OCI-LY1 (cell line): Measurements from ENCODE around the gene CADM3.

Source experiments
- H2AFZ ChIP-seq: fragments of 200-600 bp; sonication (generic), shearing (Covaris generic); 2 replicates; pipeline ENCODE4 v1.6.0; 2014; ENCODE audit warnings: antibody characterized with exemption, mild to moderate bottlenecking, low read length
- H3F3A ChIP-seq: fragments of 200-600 bp; sonication (generic), shearing (Covaris generic); 2 replicates; pipeline ENCODE4 v1.6.0; 2014; ENCODE audit warnings: mild to moderate bottlenecking, antibody characterized with exemption, low read length, moderate library complexity; ENCODE audit not compliant: insufficient read depth
- H3K27ac ChIP-seq: fragments of 200-600 bp; sonication (generic); 2 replicates; pipeline ENCODE4 v1.5.1; 2014; ENCODE audit warnings: low read length, mixed run types, mild to moderate bottlenecking, low read depth; ENCODE audit not compliant: poor library complexity, severe bottlenecking
- H3K27me3 ChIP-seq: fragments of 200-600 bp; sonication (generic); 2 replicates; pipeline ENCODE4 v1.6.0; 2014; ENCODE audit warnings: antibody characterized with exemption, mild to moderate bottlenecking, low read length, moderate library complexity; ENCODE audit not compliant: insufficient read depth
- H3K36me3 ChIP-seq: fragments of 200-600 bp; sonication (generic); 2 replicates; pipeline ENCODE4 v1.6.1; 2014; ENCODE audit warnings: mild to moderate bottlenecking, antibody characterized with exemption, low read length, moderate library complexity, mixed read lengths; ENCODE audit not compliant: insufficient read depth
- H3K4me1 ChIP-seq: fragments of 200-600 bp; sonication (generic); 2 replicates; pipeline ENCODE4 v1.5.1; 2014; ENCODE audit warnings: mild to moderate bottlenecking, low read length, moderate library complexity; ENCODE audit not compliant: insufficient read depth, severe bottlenecking
- H3K4me2 ChIP-seq: fragments of 200-600 bp; sonication (generic), shearing (Covaris generic); 2 replicates; pipeline ENCODE4 v1.6.1; 2014; ENCODE audit warnings: low read length
- H3K4me3 ChIP-seq: fragments of 200-600 bp; sonication (generic); 2 replicates; pipeline ENCODE4 v1.5.1; 2014; ENCODE audit warnings: low read length, low read depth, mild to moderate bottlenecking, mixed read lengths; ENCODE audit not compliant: poor library complexity, severe bottlenecking
- H3K79me2 ChIP-seq: fragments of 200-600 bp; shearing (Covaris generic); 2 replicates; pipeline ENCODE4 v1.6.1; 2016; ENCODE audit warnings: mixed run types, low read length, mixed read lengths; ENCODE audit not compliant: insufficient read depth
- H3K9ac ChIP-seq: fragments of 200-600 bp; sonication (generic), shearing (Covaris generic); 2 replicates; pipeline ENCODE4 v1.6.1; 2014; ENCODE audit warnings: mild to moderate bottlenecking, low read length, mixed read lengths
- H3K9me2 ChIP-seq: fragments of 200-600 bp; sonication (generic), shearing (Covaris generic); 2 replicates; pipeline ENCODE4 v1.6.1; 2014; ENCODE audit warnings: low read depth, mild to moderate bottlenecking, low read length, mixed read lengths
- H3K9me3 ChIP-seq: fragments of 200-600 bp; shearing (Covaris generic); 2 replicates; pipeline ENCODE4 v1.6.1; 2014; ENCODE audit warnings: low read length, mixed read lengths
- H4K20me1 ChIP-seq: fragments of 200-600 bp; sonication (generic), shearing (Covaris generic); 2 replicates; pipeline ENCODE4 v1.6.0; 2016; ENCODE audit warnings: mild to moderate bottlenecking, low read length; ENCODE audit not compliant: insufficient read depth
- EZH2 ChIP-seq: fragments of 200-600 bp; sonication (generic), shearing (Covaris generic); IDR thresholded peaks from 2 replicates; pipeline ENCODE4 v1.8.0; 2017; ENCODE audit warnings: borderline replicate concordance, mixed run types, mild to moderate bottlenecking, antibody characterized with exemption, low read length, moderate library complexity, mixed read lengths
- TF ChIP-seq, protein P1 (sequence below): fragments of 200-600 bp; sonication (generic), shearing (Covaris generic); IDR thresholded peaks from 2 replicates; pipeline ENCODE4 v1.5.1; 2017; ENCODE audit warnings: mild to moderate bottlenecking, antibody characterized with exemption, low read length, moderate library complexity, mixed read lengths

The CADM3 gene

DNA sequence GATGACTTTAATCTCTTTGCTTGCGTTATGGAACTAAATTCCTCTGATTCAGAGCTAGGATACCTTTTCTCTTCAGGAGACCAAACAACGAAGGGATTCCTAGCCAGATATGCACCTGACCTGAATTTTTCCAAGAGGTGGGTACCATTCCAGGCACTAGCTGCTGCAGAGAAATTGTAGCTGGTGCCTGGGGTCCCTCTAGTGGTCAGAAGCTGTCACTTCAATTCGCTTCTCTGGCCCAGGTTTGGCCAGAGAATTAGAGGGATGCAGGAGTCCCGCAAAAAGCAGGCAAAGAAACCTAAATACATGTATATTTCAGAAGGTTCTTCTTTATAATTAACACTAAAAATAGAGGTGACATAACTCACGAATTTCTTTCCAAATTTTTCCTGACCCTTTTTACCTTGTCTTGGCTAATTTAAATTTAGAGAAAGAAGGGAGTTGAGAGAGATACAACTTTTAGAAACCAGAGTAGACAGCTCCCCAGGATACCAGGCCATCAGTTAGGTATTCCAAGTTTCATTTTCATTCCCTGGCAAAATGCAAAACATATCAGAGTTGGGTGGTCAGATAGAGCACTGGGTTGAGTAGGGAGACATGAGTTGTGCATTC lies 42.8 kb downstream of the CADM3 start:
- Histone ChIP-seq H3K27me3 (no peaks in the 10 kb centered on the region), H3K79me2 (no peaks in the 10 kb centered on the region), H3F3A (no peaks in the 10 kb centered on the region), H3K4me2 (no peak overlapping the region), H2AFZ (no peak overlapping the region), H3K27ac (no peak overlapping the region), H3K9me3 (no peaks in the 10 kb centered on the region), H3K4me1 (no peaks in the 10 kb centered on the region), H3K4me3 (no peak overlapping the region), H3K9me2 (no peaks in the 10 kb centered on the region), H3K36me3 (no peaks in the 10 kb centered on the region), H4K20me1 (no peaks in the 10 kb centered on the region), H3K9ac (no peak overlapping the region)
- TF ChIP-seq, protein P1, sequence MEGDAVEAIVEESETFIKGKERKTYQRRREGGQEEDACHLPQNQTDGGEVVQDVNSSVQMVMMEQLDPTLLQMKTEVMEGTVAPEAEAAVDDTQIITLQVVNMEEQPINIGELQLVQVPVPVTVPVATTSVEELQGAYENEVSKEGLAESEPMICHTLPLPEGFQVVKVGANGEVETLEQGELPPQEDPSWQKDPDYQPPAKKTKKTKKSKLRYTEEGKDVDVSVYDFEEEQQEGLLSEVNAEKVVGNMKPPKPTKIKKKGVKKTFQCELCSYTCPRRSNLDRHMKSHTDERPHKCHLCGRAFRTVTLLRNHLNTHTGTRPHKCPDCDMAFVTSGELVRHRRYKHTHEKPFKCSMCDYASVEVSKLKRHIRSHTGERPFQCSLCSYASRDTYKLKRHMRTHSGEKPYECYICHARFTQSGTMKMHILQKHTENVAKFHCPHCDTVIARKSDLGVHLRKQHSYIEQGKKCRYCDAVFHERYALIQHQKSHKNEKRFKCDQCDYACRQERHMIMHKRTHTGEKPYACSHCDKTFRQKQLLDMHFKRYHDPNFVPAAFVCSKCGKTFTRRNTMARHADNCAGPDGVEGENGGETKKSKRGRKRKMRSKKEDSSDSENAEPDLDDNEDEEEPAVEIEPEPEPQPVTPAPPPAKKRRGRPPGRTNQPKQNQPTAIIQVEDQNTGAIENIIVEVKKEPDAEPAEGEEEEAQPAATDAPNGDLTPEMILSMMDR = peak; percentile 80
- no peak for TF ChIP-seq EZH2

DNA sequence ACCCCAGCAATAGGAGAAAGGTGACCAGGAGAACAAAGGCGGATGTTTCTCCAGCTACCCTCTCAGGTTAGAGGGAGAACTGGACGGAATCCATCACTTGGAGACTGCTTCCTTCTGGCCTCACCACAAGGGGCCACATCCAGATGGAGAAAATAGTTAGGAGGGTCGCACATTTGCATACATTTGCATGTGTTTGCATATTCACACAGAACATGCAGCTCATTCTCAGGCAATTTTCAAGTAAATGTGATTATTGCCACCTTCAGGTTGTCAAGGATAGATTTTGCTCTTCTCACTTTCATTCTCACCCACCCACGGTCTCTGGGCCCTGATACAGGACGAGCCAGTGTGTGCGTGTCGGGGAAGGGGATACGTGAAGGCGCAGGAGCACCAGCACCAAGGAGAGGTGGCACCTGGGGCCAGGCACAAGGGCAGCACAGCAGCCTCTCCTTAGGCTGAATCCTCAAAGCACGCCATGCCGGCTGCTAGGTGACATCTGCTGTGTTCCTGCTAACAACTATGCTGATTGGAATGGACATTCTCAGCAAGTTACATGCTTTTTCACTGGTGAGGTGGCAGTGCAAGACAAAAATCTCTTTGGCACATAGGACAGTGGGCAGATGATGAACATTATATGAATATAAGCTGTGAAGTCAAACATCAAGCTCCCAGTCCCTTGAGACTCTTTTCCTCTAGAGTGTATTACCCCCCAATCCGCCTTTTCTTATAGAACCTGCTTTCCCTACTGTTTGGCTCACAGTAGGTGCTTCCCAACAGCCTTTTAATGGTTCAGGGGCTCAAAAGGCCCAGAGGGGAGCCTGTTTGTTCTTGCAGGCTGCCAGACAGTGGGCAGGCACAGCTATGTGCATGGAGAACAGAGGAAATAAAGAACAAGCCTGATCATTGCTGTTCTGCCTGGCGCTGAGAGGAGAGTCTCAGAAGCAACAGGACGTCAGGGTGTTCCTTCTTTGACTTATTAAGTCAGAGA lies 47.5 kb downstream of the CADM3 start:
- H2AFZ ChIP-seq = no peak overlapping the region
- no peak overlapping the region for H3K9ac ChIP-seq
- H3K4me1 ChIP-seq = no peaks in the 10 kb centered on the region
- H3K27me3 ChIP-seq = no peaks in the 10 kb centered on the region
- no peaks in the 10 kb centered on the region for H3K79me2 ChIP-seq
- H3K9me2 ChIP-seq = no peaks in the 10 kb centered on the region
- no peaks in the 10 kb centered on the region for H3F3A ChIP-seq
- no peaks in the 10 kb centered on the region for H4K20me1 ChIP-seq
- H3K36me3 ChIP-seq = no peaks in the 10 kb centered on the region
- no peak for TF ChIP-seq EZH2
- TF ChIP-seq, protein P1 = no peak
- H3K9me3 ChIP-seq = no peaks in the 10 kb centered on the region
- H3K27ac ChIP-seq = no peak overlapping the region
- H3K4me3 ChIP-seq = no peak overlapping the region
- H3K4me2 ChIP-seq = no peak overlapping the region

DNA sequence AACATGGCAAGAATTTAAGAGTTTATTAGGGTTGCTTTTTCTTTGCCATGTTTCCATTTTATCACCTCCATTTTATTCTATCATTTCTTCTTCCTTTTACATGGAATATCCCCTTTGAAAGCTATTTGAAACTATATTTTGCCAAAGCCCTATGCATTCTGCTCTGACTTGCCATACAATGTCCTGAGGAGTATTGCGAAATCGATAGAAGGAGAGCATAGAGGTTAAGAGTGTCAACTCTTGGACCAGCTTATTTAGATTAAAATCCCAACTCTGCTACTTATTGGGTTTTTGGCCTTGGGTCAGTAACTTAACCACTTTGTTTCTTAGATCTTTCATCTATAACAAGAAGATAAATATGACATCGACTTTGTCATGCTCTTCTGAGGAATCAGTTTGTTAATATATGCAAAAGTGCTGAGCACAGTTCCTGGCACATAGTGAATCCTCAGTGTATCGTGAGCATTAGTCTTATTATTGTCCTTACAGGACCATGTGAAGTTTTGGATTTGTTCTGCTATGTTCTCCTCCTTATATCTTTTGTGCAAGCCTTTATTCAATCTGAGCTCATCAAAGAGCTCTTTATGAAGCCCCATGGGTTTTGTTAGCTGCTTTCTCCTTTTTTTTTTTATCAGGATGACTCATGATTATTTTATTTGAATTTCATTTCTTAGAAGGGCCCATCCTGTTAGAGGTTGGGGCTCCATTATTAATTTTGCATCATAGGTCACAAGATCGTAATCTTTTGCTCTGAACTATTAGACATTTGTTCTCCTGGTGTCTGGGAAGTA lies 50.9 kb downstream of the CADM3 start:
- Histone ChIP-seq H3K4me3 (no peak overlapping the region), H3K36me3 (no peaks in the 10 kb centered on the region), H2AFZ (no peak overlapping the region)

More for the DNA sequence above, 50.9 kb downstream of the CADM3 start:
- Histone ChIP-seq H3K9me2 (no peaks in the 10 kb centered on the region), H3K9ac (no peak overlapping the region), H4K20me1 (no peaks in the 10 kb centered on the region), H3K9me3 (no peaks in the 10 kb centered on the region), H3K4me2 (no peak overlapping the region), H3K27ac (no peak overlapping the region), H3K79me2 (no peaks in the 10 kb centered on the region), H3K27me3 (no peaks in the 10 kb centered on the region), H3F3A (no peaks in the 10 kb centered on the region), H3K4me1 (no peaks in the 10 kb centered on the region)
- no peak for TF ChIP-seq EZH2
- TF ChIP-seq, protein P1 = no peak
